Retinal pigment epithelial cell (primary cell): ENCODE measurements around the gene SIDT1.

ENCODE experiments used
- DNase-seq: peaks from one replicate; pipeline ENCODE4 v3.0.0-alpha.2; 2010; ENCODE audit warnings: low read depth
- H3K4me3 ChIP-seq: 2 replicates; pipeline ENCODE4 v1.5.1; 2011; ENCODE audit warnings: mild to moderate bottlenecking, low read length, control low read depth, moderate library complexity
- CTCF ChIP-seq: conservative IDR thresholded peaks from 2 replicates; pipeline ENCODE4 v1.5.1; 2011; ENCODE audit warnings: low read depth, low read length, control low read depth, inconsistent platforms

SIDT1 gene

GRCh38 chr3:113589971-113590370, 57.6 kb downstream of the SIDT1 start:
- DNase-seq = no peak
- H3K4me3 ChIP-seq = no peak overlapping the region
- no peak for TF ChIP-seq CTCF

GRCh38 chr3:113590983-113591382, 58.6 kb downstream of the SIDT1 start:
- no peak for TF ChIP-seq CTCF
- H3K4me3 ChIP-seq = no peak overlapping the region
- DNase-seq = no peak

- no peak for TF ChIP-seq CTCF
- DNase-seq = no peak
- no peak overlapping the region for H3K4me3 ChIP-seq
Observed at GRCh38 chr3:113594066-113594465, 61.7 kb downstream of the SIDT1 start.

- DNase-seq = no peak
- TF ChIP-seq CTCF = no peak
- H3K4me3 ChIP-seq = no peak overlapping the region
Observed at GRCh38 chr3:113597596-113598354, 65.4 kb downstream of the SIDT1 start.

- no peak overlapping the region for H3K4me3 ChIP-seq
- DNase-seq = no peak
- TF ChIP-seq CTCF = no peak
Observed at GRCh38 chr3:113600418-113601182, 68.2 kb downstream of the SIDT1 start.

- H3K4me3 ChIP-seq = no peak overlapping the region
- no peak for TF ChIP-seq CTCF
- no peak for DNase-seq
Observed at GRCh38 chr3:113601240-113601639, 68.9 kb downstream of the SIDT1 start.

GRCh38 chr3:113602256-113602655, 69.9 kb downstream of the SIDT1 start:
- no peak for DNase-seq
- no peak for TF ChIP-seq CTCF
- H3K4me3 ChIP-seq = no peak overlapping the region
